ENCODE results near the gene RAB3B. TPM values are rescaled to one million over a fixed set of nuclear protein-coding genes. Genes with fewer than 3 reads are reported as not detected.
"Not testable (repeated sequence)": the region's sequence is repeated elsewhere in the genome, so short reads cannot be mapped to it uniquely, and the experiment has no call there.

The RAB3B gene
- polyA plus RNA-seq (ENCODE audit: insufficient read length in 3 of 3) = 1 to 10 TPM; 4.8 to 5.1 (median 4.8) TPM

GRCh38 chr1:51990478-51990965 lies at the start of gene RAB3B:
Gene RAB3B (minus strand): TSS chr1:51990700. CDS start chr1:51977117, 13,583 bp downstream.
- DNase-seq (ENCODE audit: low read depth in 3 of 3, low spot score in 2 of 3) = peak in 2 of 3 donors; percentile 23 to 54

- DNase-seq (ENCODE audit: low read depth in 3 of 3, low spot score in 2 of 3) = no peak
These were observed 47.4 kb upstream of the RAB3B start for GRCh38 chr1:52037909-52038308.

GRCh38 chr1:52037402-52037814 lies 46.9 kb upstream of the RAB3B start:
- no peak for DNase-seq (ENCODE audit: low read depth in 3 of 3, low spot score in 2 of 3)

- DNase-seq (ENCODE audit: low read depth in 3 of 3, low spot score in 2 of 3) = no peak
These were observed 43.5 kb upstream of the RAB3B start for GRCh38 chr1:52034050-52034384.

- peak; percentile 80 to 85 (median 82) for DNase-seq (ENCODE audit: low read depth in 3 of 3, low spot score in 2 of 3)
These were observed 42.9 kb upstream of the RAB3B start, which contains the start of gene KTI12 for GRCh38 chr1:52033190-52034049. Gene KTI12 (minus strand): TSS chr1:52033810. CDS start chr1:52033761, 49 bp downstream.

GRCh38 chr1:52032785-52033131 lies 42.3 kb upstream of the RAB3B start:
- no peak for DNase-seq (ENCODE audit: low read depth in 3 of 3, low spot score in 2 of 3)

- DNase-seq (ENCODE audit: low read depth in 3 of 3, low spot score in 2 of 3) = no peak
These were observed 41.8 kb upstream of the RAB3B start for GRCh38 chr1:52032124-52032784.

GRCh38 chr1:52028839-52029238 lies 38.3 kb upstream of the RAB3B start:
- DNase-seq (ENCODE audit: low read depth in 3 of 3, low spot score in 2 of 3) = not testable (repeated sequence)

GRCh38 chr1:52028328-52028727 lies 37.8 kb upstream of the RAB3B start:
- no peak for DNase-seq (ENCODE audit: low read depth in 3 of 3, low spot score in 2 of 3)

- no peak for DNase-seq (ENCODE audit: low read depth in 3 of 3, low spot score in 2 of 3)
These were observed 35.8 kb upstream of the RAB3B start for GRCh38 chr1:52026278-52026677.

GRCh38 chr1:52022133-52022532 lies 31.6 kb upstream of the RAB3B start:
- DNase-seq (ENCODE audit: low read depth in 3 of 3, low spot score in 2 of 3) = no peak

GRCh38 chr1:52008071-52008809 lies 17.7 kb upstream of the RAB3B start:
- DNase-seq (ENCODE audit: low read depth in 3 of 3, low spot score in 2 of 3) = no peak

GRCh38 chr1:52007215-52008002 lies 16.9 kb upstream of the RAB3B start:
- DNase-seq (ENCODE audit: low read depth in 3 of 3, low spot score in 2 of 3) = no peak

- DNase-seq (ENCODE audit: low read depth in 3 of 3, low spot score in 2 of 3) = not testable (repeated sequence)
These were observed 15.6 kb upstream of the RAB3B start for GRCh38 chr1:52006081-52006553.

- not testable (repeated sequence) for DNase-seq (ENCODE audit: low read depth in 3 of 3, low spot score in 2 of 3)
These were observed 15.0 kb upstream of the RAB3B start for GRCh38 chr1:52005548-52005947.

- DNase-seq (ENCODE audit: low read depth in 3 of 3, low spot score in 2 of 3) = no peak
These were observed 13.4 kb upstream of the RAB3B start for GRCh38 chr1:52003877-52004276.

- DNase-seq (ENCODE audit: low read depth in 3 of 3, low spot score in 2 of 3) = peak; percentile 70 to 83 (median 76)
These were observed 11.8 kb upstream of the RAB3B start for GRCh38 chr1:52002038-52002917.

- no peak for DNase-seq (ENCODE audit: low read depth in 3 of 3, low spot score in 2 of 3)
These were observed 8.2 kb upstream of the RAB3B start for GRCh38 chr1:51998701-51999100.

GRCh38 chr1:51997974-51998382 lies 7.5 kb upstream of the RAB3B start:
- DNase-seq (ENCODE audit: low read depth in 3 of 3, low spot score in 2 of 3) = no peak
